ENCODE measurements around the gene CPPED1. TPM values are rescaled to one million over a fixed set of nuclear protein-coding genes. Genes with fewer than 3 reads are reported as not detected.

Gene CPPED1
- total RNA-seq, 1 experiment from 2014 or later = 7.7 TPM

DNA sequence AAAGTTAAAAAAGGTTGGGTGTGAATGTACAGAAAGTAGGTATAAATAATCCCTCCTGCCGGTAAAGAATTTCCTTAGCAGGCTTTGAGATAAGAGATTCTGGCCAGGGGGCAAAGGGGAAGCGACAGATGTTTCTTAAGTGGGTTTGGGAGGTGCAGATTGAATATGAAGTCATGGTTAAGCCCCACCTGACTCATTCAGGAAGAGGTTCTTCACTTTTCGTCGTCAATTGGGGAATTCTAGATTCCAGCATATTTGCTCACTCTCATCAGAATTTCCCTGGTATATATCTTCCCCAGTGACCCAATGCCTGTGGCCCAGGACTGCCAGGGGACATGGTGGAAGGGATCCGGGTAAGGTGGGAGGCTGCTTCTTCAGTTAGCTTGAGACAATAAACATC, 127.8 kb downstream of the CPPED1 start:
- no peaks in the 10 kb centered on the region for H3F3A ChIP-seq (ENCODE audit: low read length, unreplicated experiment)
- H3K9me3 ChIP-seq (ENCODE audit: low read length) = no peaks in the 10 kb centered on the region
- no peak overlapping the region for H3K9ac ChIP-seq (ENCODE audit: low read length)
- no peak overlapping the region for H3K4me3 ChIP-seq (ENCODE audit: low read length)
- ChIA-PET CTCF (no interaction called here), POLR2A (ENCODE audit: unreplicated experiment) (no interaction called here)
- H3K27ac ChIP-seq (ENCODE audit: low read length) = no peak overlapping the region
- no peak overlapping the region for H3K4me2 ChIP-seq (ENCODE audit: low read length)
- no peaks in the 10 kb centered on the region for H4K20me1 ChIP-seq (ENCODE audit: low read length)
- no TSS peak for BruUV-seq (replicated peaks)
- no peaks in the 10 kb centered on the region for H3K36me3 ChIP-seq (ENCODE audit: low read depth, low read length)
- no peak for DNase-seq
- intact Hi-C loops (cut with micrococcal nuclease) = no loop called here
- H3K27me3 ChIP-seq (ENCODE audit: low read length) = no peaks in the 10 kb centered on the region
- TF ChIP-seq CTCF (conservative IDR thresholded peaks at IDR 0.05; ENCODE audit: low read depth, low read length) = no peak
- TF ChIP-seq EZH2 (IDR thresholded peaks at IDR 0.05; ENCODE audit: low read length, unreplicated experiment) = no peak
- TF ChIP-seq EZH2phosphoT487 (IDR thresholded peaks at IDR 0.05; ENCODE audit: borderline replicate concordance, low read length) = no peak
- H3K4me1 ChIP-seq (ENCODE audit: insufficient read depth, low read length) = no peaks in the 10 kb centered on the region
- no peak overlapping the region for H2AFZ ChIP-seq (ENCODE audit: low read length)
- ATAC-seq = no peak
- H3K9me2 ChIP-seq (replicated peaks; ENCODE audit: low read length) = no peaks in the 10 kb centered on the region
- no peaks in the 10 kb centered on the region for H3K79me2 ChIP-seq (ENCODE audit: low read length)

GRCh38 chr16:12675046-12675445, 128.6 kb downstream of the CPPED1 start:
- H3K9ac ChIP-seq (ENCODE audit: low read length) = no peak overlapping the region
- POLR2A ChIA-PET (ENCODE audit: unreplicated experiment) = no interaction called here
- H3K4me3 ChIP-seq (ENCODE audit: low read length) = no peak overlapping the region
- no peaks in the 10 kb centered on the region for H3K9me3 ChIP-seq (ENCODE audit: low read length)
- H3K4me2 ChIP-seq (ENCODE audit: low read length) = no peak overlapping the region
- intact Hi-C loops (cut with micrococcal nuclease) = no loop called here
- no peaks in the 10 kb centered on the region for H3K9me2 ChIP-seq (replicated peaks; ENCODE audit: low read length)
- TF ChIP-seq CTCF (conservative IDR thresholded peaks at IDR 0.05; ENCODE audit: low read depth, low read length) = no peak
- no peak for TF ChIP-seq EZH2 (IDR thresholded peaks at IDR 0.05; ENCODE audit: low read length, unreplicated experiment)
- TF ChIP-seq EZH2phosphoT487 (IDR thresholded peaks at IDR 0.05; ENCODE audit: borderline replicate concordance, low read length) = no peak
- H3K27ac ChIP-seq (ENCODE audit: low read length) = no peak overlapping the region
- no peaks in the 10 kb centered on the region for H4K20me1 ChIP-seq (ENCODE audit: low read length)
- no peaks in the 10 kb centered on the region for H3K4me1 ChIP-seq (ENCODE audit: insufficient read depth, low read length)
- DNase-seq (no peak), ATAC-seq (no peak)
- H3F3A ChIP-seq (ENCODE audit: low read length, unreplicated experiment) = no peaks in the 10 kb centered on the region
- BruUV-seq (replicated peaks) = no TSS peak
- no peaks in the 10 kb centered on the region for H3K79me2 ChIP-seq (ENCODE audit: low read length)
- H2AFZ ChIP-seq (ENCODE audit: low read length) = no peak overlapping the region
- no peaks in the 10 kb centered on the region for H3K36me3 ChIP-seq (ENCODE audit: low read depth, low read length)
- no peaks in the 10 kb centered on the region for H3K27me3 ChIP-seq (ENCODE audit: low read length)
- CTCF ChIA-PET = no interaction called here

- ATAC-seq (no peak), DNase-seq (no peak)
- intact Hi-C loops (cut with micrococcal nuclease) = no loop called here
Observed at GRCh38 chr16:12674524-12674923, 129.2 kb downstream of the CPPED1 start.

More at GRCh38 chr16:12674524-12674923, 129.2 kb downstream of the CPPED1 start:
- no peak overlapping the region for H3K9ac ChIP-seq (ENCODE audit: low read length)
- H3K4me1 ChIP-seq (ENCODE audit: insufficient read depth, low read length) = no peaks in the 10 kb centered on the region
- H3K27me3 ChIP-seq (ENCODE audit: low read length) = no peaks in the 10 kb centered on the region
- no peaks in the 10 kb centered on the region for H4K20me1 ChIP-seq (ENCODE audit: low read length)
- no peak overlapping the region for H3K27ac ChIP-seq (ENCODE audit: low read length)
- TF ChIP-seq EZH2 (IDR thresholded peaks at IDR 0.05; ENCODE audit: low read length, unreplicated experiment) = no peak
- TF ChIP-seq CTCF (conservative IDR thresholded peaks at IDR 0.05; ENCODE audit: low read depth, low read length) = no peak
- no peak for TF ChIP-seq EZH2phosphoT487 (IDR thresholded peaks at IDR 0.05; ENCODE audit: borderline replicate concordance, low read length)
- no peaks in the 10 kb centered on the region for H3K9me3 ChIP-seq (ENCODE audit: low read length)
- H3K9me2 ChIP-seq (replicated peaks; ENCODE audit: low read length) = no peaks in the 10 kb centered on the region
- BruUV-seq (replicated peaks) = no TSS peak
- ChIA-PET POLR2A (ENCODE audit: unreplicated experiment) (no interaction called here), CTCF (no interaction called here)
- H3K79me2 ChIP-seq (ENCODE audit: low read length) = no peaks in the 10 kb centered on the region
- no peaks in the 10 kb centered on the region for H3K36me3 ChIP-seq (ENCODE audit: low read depth, low read length)
- no peak overlapping the region for H2AFZ ChIP-seq (ENCODE audit: low read length)
- no peaks in the 10 kb centered on the region for H3F3A ChIP-seq (ENCODE audit: low read length, unreplicated experiment)
- no peak overlapping the region for H3K4me3 ChIP-seq (ENCODE audit: low read length)
- no peak overlapping the region for H3K4me2 ChIP-seq (ENCODE audit: low read length)
